Lower leg skin (tissue), 4 donors: Measurements from ENCODE around the gene SPON1. TPM values are rescaled to one million over a fixed set of nuclear protein-coding genes. Genes with fewer than 3 reads are reported as not detected.
"Not testable (repeated sequence)": the region's sequence is repeated elsewhere in the genome, so short reads cannot be mapped to it uniquely, and the experiment has no call there.

Experiments
- DNase-seq, 2 donors: peaks; one replicate each; pipeline ENCODE4 v3.0.0-alpha.2; 2019; ENCODE audit warnings: low spot score in 2 of 2
- H3K4me3 ChIP-seq: fragments of 200-600 bp; sonication (generic); 2 replicates; pipeline ENCODE4 v1.5.1; 2017; ENCODE audit warnings: mild to moderate bottlenecking, low read depth; ENCODE audit not compliant: poor library complexity, severe bottlenecking
- CTCF ChIP-seq, 3 donors: fragments of 450-650 bp; IDR thresholded peaks; one replicate each; pipeline ENCODE4 v1.5.1; 2016; ENCODE audit warnings: antibody characterized with exemption in 3 of 3, mild to moderate bottlenecking in 3 of 3, moderate library complexity in 2 of 3
- POLR2A ChIP-seq, 2 donors: fragments of 450-650 bp; IDR thresholded peaks; one replicate each; pipeline ENCODE4 v1.6.1; 2016 to 2017; ENCODE audit warnings: antibody characterized with exemption in 2 of 2, mild to moderate bottlenecking in 1 of 2, moderate library complexity in 1 of 2
- WGBS, 2 donors: methylation state at CpG; one replicate each; pipeline ENCODE4 v1.1.5; 2018; 5-methylcytosine and 5-hydroxymethylcytosine counted together
- intact Hi-C: fragments of 100-400 bp; cut with DNase I; formaldehyde crosslinking; loops from one replicate; pipeline ENCODE4 v1.15.0; 2023; ENCODE audit warnings: low total_unique reads
- total RNA-seq, 4 donors: library from RNA; depleted of rRNA; stranded (reverse); fragments of >200 nt; gene quantifications; one replicate each; pipeline ENCODE4 v1.1.0, GENCODE V29; 2016

SPON1 gene
- total RNA-seq, 4 donors from 2014 or later: 3.8 to 12.3 (median 5.1) TPM

- WGBS, 2 donors: 69 to 78% methylated on average over 2 of the region's 2 CpGs
- TF ChIP-seq POLR2A (IDR thresholded peaks at IDR 0.05) (no peak), CTCF (IDR thresholded peaks at IDR 0.05) (no peak)
- no peak for DNase-seq
- no peak overlapping the region for H3K4me3 ChIP-seq
- intact Hi-C loops: loop anchor here (10.0 kb wide), 1 partner anchor 195 kb away; no protein-coding TSS in a partner anchor
Measured at GRCh38 chr11:14149683-14150082, 187.2 kb downstream of the SPON1 start.

DNA sequence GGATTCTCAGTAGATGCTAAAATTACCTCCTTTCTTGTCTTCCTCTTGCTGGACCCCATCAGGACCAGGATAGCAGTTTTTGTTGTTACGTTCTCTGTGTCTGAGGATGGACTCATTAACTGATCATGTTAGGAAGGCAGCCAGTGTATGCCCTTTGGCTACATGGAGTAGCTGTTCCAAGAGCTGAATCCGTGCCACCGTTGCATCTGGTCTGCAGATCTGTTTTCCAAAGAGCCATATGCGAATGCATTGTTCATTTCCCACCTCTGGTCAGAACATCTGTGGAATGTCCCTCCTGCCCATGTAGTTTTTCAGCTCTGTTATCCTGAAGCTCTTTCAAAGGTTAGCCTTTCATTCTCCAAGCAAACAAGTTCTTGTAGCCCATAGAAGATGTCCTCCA, 188.4 kb downstream of the SPON1 start:
- WGBS, 2 donors: 38 to 56% methylated on average over 4 of the region's 4 CpGs
- H3K4me3 ChIP-seq: no peak overlapping the region
- intact Hi-C loops: no loop called here

GRCh38 chr11:14154103-14154502, 191.6 kb downstream of the SPON1 start:
- H3K4me3 ChIP-seq, intact Hi-C loops, DNase-seq: not testable (repeated sequence)
- WGBS, 2 donors: 100% methylated on average over 1 of the region's 1 CpG; no CpG with 5 or more reads in 1 of the 2 donors

More for the DNA sequence above, 188.4 kb downstream of the SPON1 start:
- no peak for DNase-seq
- TF ChIP-seq CTCF (IDR thresholded peaks at IDR 0.05) (no peak), POLR2A (IDR thresholded peaks at IDR 0.05) (no peak)

DNA sequence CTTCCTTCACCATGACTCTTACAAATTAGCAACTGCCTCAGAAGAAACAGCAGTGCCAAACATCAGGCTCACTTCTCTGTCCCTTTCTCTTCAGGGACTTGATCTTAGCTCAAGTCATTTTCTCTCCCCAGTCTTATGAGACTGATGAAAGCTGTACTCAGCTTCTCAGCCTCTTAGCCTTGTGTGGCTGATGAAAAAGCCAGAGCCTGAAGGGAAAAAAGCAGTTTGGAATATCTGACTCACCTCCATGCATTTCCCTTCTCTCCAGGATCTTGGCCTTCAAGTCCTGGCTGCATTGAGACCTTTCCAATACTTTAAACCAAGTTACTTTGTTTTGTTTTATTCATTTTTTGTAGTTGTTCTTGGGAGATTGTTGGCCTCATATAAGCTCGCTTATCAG, 195.9 kb downstream of the SPON1 start:
- DNase-seq: no peak
- TF ChIP-seq POLR2A (IDR thresholded peaks at IDR 0.05) (no peak), CTCF (IDR thresholded peaks at IDR 0.05) (no peak)
- WGBS, 2 donors: 81 to 93% methylated on average over 1 of the region's 1 CpG
- H3K4me3 ChIP-seq: no peak overlapping the region
- intact Hi-C loops: no loop called here

DNA sequence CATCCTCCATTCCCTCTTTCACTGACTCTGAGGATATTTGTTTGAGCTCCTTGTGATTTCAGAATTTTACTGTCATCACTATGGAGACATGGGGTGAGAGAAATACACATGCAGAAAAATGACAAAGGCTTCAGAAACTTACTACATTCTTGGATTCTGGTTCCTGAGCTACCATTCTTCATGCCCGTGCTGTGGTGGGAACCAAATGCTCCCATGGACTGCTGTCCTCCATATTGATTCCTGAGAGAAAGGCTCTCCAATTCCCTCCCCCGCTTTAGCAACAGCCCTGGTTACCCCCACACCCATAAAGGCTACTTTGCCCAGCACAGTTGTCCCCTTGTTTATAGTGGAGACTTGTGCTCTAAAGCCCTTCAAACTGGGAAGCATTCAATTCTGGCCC, 201.1 kb downstream of the SPON1 start:
- DNase-seq: no peak
- TF ChIP-seq CTCF (IDR thresholded peaks at IDR 0.05): no peak
- intact Hi-C loops: no loop called here
- WGBS, 2 donors: 84 to 97% methylated on average over 2 of the region's 2 CpGs
- no peak overlapping the region for H3K4me3 ChIP-seq

DNA sequence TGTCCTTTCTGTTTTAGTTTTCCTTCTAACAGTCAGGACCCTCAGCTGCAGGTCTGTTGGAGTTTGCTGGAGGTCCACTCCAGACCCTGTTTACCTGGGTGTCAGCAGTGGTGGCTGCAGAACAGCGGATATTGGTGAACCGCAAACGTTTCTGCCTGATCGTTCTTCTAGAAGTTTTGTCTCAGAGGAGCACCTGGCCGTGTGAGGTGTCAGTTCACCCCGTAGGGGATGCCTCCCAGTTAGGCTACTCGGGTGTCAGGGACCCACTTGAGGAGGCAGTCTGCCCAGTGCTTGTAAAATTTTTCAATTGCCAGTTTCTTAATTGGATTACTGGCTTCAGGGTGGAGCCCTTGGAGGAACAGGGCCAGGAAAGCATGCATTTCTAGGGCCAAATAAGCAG, 211.2 kb downstream of the SPON1 start:
- intact Hi-C loops, DNase-seq, H3K4me3 ChIP-seq: not testable (repeated sequence)
- WGBS, 2 donors: 81 to 83% methylated on average over 7 of the region's 7 CpGs

DNA sequence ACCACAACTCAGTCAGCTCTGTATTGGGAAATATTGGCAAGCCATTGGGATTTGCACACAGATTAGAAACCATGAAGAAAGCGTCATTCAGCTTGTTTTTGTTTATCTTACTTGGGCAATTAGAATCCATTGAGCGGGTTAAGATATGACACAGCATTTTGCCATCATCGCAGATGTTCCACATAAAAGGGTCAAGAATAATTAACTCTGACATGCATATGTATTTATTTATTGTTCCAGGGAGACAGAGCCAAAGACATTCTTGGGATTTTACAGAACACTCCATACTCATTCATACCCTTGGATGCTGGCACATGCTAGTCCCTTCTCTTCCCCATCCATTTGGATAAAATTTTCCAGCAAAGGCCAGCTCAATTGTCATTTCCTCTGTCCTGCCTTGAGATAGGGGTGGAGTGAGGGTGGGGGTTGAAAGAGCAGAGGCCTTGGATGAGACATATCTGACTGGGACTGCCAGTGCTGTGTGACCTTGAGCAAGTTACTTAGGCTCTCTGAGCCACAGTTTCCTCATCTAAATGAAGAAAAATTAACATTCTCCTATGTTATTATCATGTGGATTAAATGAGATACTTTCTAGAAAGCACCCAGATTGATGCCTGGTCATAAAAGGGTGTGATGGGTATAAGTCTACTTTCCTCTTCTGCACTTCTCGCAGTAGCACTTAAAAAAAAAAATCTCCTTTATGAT, 216.7 kb downstream of the SPON1 start:
- H3K4me3 ChIP-seq: no peak overlapping the region
- intact Hi-C loops: no loop called here
- no peak for DNase-seq
- no peak for TF ChIP-seq POLR2A (IDR thresholded peaks at IDR 0.05)
- TF ChIP-seq CTCF (IDR thresholded peaks at IDR 0.05): no peak
- 63 to 71% methylated on average over 4 of the region's 4 CpGs for WGBS, 2 donors
